H7 (cell line): ENCODE results near the gene CTIF. TPM values are rescaled to one million over a fixed set of nuclear protein-coding genes. Genes with fewer than 3 reads are reported as not detected.
A peak's percentile ranks its signal among the peaks of the same experiment; 100 is the strongest.
"Not testable (repeated sequence)": the region's sequence is repeated elsewhere in the genome, so short reads cannot be mapped to it uniquely, and the experiment has no call there.

ENCODE experiments used
- DNase-seq: peaks from one replicate; pipeline ENCODE4 v3.0.0; 2012
- H3K27me3 ChIP-seq: 2 replicates; pipeline ENCODE4 v1.6.0; 2011; ENCODE audit warnings: mild to moderate bottlenecking, low read length; ENCODE audit not compliant: control insufficient read depth, insufficient read depth
- H3K36me3 ChIP-seq: replicated peaks from 2 replicates; pipeline ENCODE4 v1.5.1; 2011; ENCODE audit warnings: low read length; ENCODE audit not compliant: control insufficient read depth, insufficient read depth
- H3K4me3 ChIP-seq: 2 replicates; pipeline ENCODE4 v1.5.1; 2011; ENCODE audit warnings: low read depth, mild to moderate bottlenecking, control low read depth, low read length, moderate library complexity; ENCODE audit not compliant: insufficient read depth
- total RNA-seq: library from RNA; depleted of rRNA; stranded (reverse); fragments of >200 nt; shearing (Covaris generic); gene quantifications from 2 replicates; pipeline ENCODE4 v1.2.3, GENCODE V29; 2014

CTIF gene
- total RNA-seq, 1 experiment from 2014 or later: 9.8 TPM

GRCh38 chr18:48654591-48654990 lies 115.8 kb downstream of the CTIF start:
- not testable (repeated sequence) for H3K4me3 ChIP-seq, H3K27me3 ChIP-seq, DNase-seq

GRCh38 chr18:48655508-48655907 lies 116.7 kb downstream of the CTIF start:
- H3K36me3 ChIP-seq: no peaks in the 10 kb centered on the region
- DNase-seq: no peak
- H3K4me3 ChIP-seq: no peak overlapping the region
- no peaks in the 10 kb centered on the region for H3K27me3 ChIP-seq

More at GRCh38 chr18:48654591-48654990, 115.8 kb downstream of the CTIF start:
- not testable (repeated sequence) for H3K36me3 ChIP-seq

GRCh38 chr18:48656176-48656575 lies 117.3 kb downstream of the CTIF start:
- DNase-seq: no peak
- Histone ChIP-seq H3K4me3 (no peak overlapping the region), H3K36me3 (no peaks in the 10 kb centered on the region), H3K27me3 (no peaks in the 10 kb centered on the region)

GRCh38 chr18:48656582-48656981 lies 117.8 kb downstream of the CTIF start:
- Histone ChIP-seq H3K36me3 (no peaks in the 10 kb centered on the region), H3K27me3 (no peaks in the 10 kb centered on the region), H3K4me3 (no peak overlapping the region)
- no peak for DNase-seq

- DNase-seq: no peak
- Histone ChIP-seq H3K36me3 (no peaks in the 10 kb centered on the region), H3K27me3 (no peaks in the 10 kb centered on the region), H3K4me3 (no peak overlapping the region)
These were observed 118.8 kb downstream of the CTIF start for GRCh38 chr18:48657447-48658120.

GRCh38 chr18:48658721-48659120 lies 119.9 kb downstream of the CTIF start:
- no peak overlapping the region for H3K4me3 ChIP-seq
- no peaks in the 10 kb centered on the region for H3K36me3 ChIP-seq
- no peak for DNase-seq
- H3K27me3 ChIP-seq: no peaks in the 10 kb centered on the region

GRCh38 chr18:48659188-48660009 lies 120.6 kb downstream of the CTIF start:
- no peak for DNase-seq
- H3K27me3 ChIP-seq: no peaks in the 10 kb centered on the region
- H3K36me3 ChIP-seq: no peaks in the 10 kb centered on the region
- H3K4me3 ChIP-seq: no peak overlapping the region

- Histone ChIP-seq H3K4me3 (no peak overlapping the region), H3K27me3 (no peaks in the 10 kb centered on the region), H3K36me3 (no peaks in the 10 kb centered on the region)
- DNase-seq: no peak
These were observed 121.8 kb downstream of the CTIF start for GRCh38 chr18:48660346-48661228.

GRCh38 chr18:48661421-48661820 lies 122.6 kb downstream of the CTIF start:
- H3K36me3 ChIP-seq: no peaks in the 10 kb centered on the region
- H3K27me3 ChIP-seq: no peaks in the 10 kb centered on the region
- DNase-seq: no peak

GRCh38 chr18:48662011-48662661 lies 123.3 kb downstream of the CTIF start:
- DNase-seq: peak; percentile 58
- Histone ChIP-seq H3K4me3 (no peak overlapping the region), H3K36me3 (no peaks in the 10 kb centered on the region), H3K27me3 (no peaks in the 10 kb centered on the region)

More at GRCh38 chr18:48661421-48661820, 122.6 kb downstream of the CTIF start:
- H3K4me3 ChIP-seq: no peak overlapping the region

GRCh38 chr18:48663096-48663930 lies 124.5 kb downstream of the CTIF start:
- peak; percentile 35 for DNase-seq
- Histone ChIP-seq H3K4me3 (no peak overlapping the region), H3K36me3 (no peaks in the 10 kb centered on the region), H3K27me3 (no peaks in the 10 kb centered on the region)

GRCh38 chr18:48663931-48664847 lies 125.4 kb downstream of the CTIF start:
- H3K4me3 ChIP-seq: no peak overlapping the region
- peak; percentile 96 for DNase-seq
- H3K27me3 ChIP-seq: no peaks in the 10 kb centered on the region
- no peaks in the 10 kb centered on the region for H3K36me3 ChIP-seq

- Histone ChIP-seq H3K4me3 (no peak overlapping the region), H3K36me3 (no peaks in the 10 kb centered on the region), H3K27me3 (no peaks in the 10 kb centered on the region)
- no peak for DNase-seq
These were observed 126.8 kb downstream of the CTIF start for GRCh38 chr18:48665654-48666053.
